Activated CD8-positive, alpha-beta memory T cell treated with anti-CD3 and anti-CD28 coated beads for 4 hours (primary cell): ENCODE results near the gene XCL2.

ENCODE experiments used
- DNase-seq, 2 donors: peaks; one replicate each; pipeline ENCODE4 v3.0.0-alpha.2; 2020; ENCODE audit warnings: low read depth in 2 of 2

Gene XCL2

GRCh38 chr1:168513656-168514404 is 30.0 kb downstream of the XCL2 start:
- DNase-seq: no peak

DNA sequence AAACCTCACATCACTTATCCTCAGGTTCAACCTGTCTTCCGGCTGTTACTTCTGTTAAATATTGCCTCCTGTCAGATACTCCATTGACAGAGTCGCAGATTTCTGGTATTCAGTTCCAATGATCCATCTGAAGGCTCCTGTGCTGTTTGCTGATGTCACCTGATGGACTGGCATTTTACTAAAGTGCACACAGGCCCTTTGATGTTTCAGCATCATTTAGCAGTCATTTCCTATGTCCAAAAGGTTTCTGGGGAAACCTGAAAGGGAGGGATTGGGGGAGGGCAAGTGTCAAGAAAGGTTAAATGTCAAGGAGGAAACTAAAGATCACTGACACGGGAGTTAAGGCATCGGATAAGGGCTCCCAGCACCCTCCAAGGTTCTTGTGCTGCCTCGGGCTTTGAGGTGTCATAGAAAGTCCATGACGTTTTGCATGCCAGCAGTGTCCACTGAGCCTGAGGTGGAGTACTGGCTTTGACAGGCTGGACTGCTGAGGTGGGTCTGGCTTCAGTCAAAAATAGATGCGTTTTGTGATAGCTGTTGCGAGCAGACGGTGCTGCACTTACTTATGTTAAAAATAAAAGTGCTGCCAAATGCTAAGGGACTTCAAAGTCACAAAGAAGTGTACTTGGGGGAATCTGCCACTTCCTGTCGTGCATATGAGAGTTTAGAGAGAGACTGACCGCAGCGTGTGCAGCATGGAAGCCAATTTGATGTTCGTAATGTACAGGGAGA is 30.8 kb downstream of the XCL2 start:
- DNase-seq: no peak

DNA sequence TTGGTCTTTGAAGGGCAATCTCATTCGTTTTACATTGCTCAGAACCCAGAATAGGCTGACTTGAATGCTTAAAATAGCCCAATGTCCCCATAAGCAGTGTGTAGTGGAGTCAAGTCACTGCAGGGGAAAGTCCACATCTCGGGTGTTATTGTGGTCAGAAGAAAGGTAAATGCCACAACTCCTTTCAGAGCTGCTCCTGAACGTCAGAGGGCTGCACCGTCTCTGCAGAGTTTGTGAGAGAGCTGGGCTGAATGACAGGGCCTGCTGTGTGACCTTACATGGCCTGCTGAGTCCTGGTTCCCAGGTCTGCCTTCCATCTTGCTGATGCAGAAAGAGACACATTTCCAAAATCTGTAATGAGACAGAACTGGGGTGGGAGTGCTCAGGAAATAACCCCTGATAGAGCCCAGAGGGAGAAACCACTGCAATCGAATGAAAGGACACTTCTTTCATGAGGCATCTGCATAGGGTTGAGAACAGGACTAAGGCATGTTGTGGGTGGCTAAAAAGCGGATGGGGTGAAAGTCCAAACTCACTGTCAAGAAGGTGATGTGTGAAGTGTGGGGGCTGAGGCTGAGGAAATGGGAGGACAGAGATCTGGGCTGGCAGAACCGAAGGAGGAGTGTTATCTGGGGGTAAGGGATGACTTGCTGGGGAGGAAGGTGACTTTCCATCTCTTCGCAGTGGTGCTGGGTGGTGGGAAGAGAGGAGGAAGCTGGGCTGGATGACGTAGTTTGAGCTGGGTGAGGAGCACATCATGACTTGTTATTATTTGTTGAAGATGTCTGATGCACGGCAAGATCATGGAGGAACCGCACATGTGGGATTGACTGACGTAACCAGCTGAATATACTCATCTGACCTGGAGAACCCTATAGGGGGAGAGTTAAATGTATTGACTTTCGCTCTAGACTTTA is 33.7 kb downstream of the XCL2 start:
- DNase-seq: no peak

DNA sequence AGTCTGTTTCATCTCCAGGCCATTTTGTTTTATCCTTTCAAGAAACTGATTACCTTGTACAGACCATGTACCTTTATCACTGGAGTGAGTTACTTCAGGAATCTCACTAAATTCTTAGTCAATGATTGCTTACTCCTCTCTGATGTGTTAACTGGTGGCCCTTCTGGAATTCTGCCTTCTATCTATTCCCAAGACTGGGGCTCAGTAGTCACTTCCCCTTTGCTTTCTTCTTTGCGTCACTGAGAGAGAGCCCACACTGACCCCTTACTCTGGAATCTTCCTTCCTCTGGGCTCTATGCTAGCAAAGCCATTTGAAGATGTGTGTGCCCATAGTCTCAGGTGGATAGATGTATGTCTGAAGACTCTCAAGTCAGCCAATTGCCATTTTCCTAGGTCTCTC is 34.6 kb downstream of the XCL2 start:
- no peak for DNase-seq

GRCh38 chr1:168507828-168508227 is 36.0 kb downstream of the XCL2 start:
- no peak for DNase-seq

- no peak for DNase-seq
Measured at GRCh38 chr1:168507231-168507630, 36.6 kb downstream of the XCL2 start.

- no peak for DNase-seq
Measured at GRCh38 chr1:168506204-168506819, 37.5 kb downstream of the XCL2 start.

GRCh38 chr1:168505006-168505405 is 38.8 kb downstream of the XCL2 start:
- no peak for DNase-seq

GRCh38 chr1:168504064-168504837 is 39.5 kb downstream of the XCL2 start:
- DNase-seq: no peak

DNA sequence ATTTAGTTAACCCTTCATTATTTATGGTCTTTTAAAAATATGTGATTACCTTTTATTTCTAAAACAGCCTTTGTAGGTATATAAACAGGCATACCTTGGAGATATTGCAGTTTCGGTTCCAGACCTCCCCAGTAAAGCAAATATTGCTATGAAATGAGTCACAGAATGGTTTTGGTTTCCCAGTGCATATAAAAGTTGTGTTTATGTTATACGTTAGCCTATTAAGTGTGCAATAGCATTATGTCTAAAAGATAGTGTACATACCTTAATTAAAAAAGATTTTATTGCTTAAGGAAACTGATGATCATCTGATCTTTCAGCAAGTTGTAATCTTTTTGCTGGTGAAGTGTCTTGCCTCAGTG is 44.1 kb downstream of the XCL2 start:
- no peak for DNase-seq

GRCh38 chr1:168498956-168499687 is 44.7 kb downstream of the XCL2 start:
- no peak for DNase-seq

- DNase-seq: no peak
Measured at GRCh38 chr1:168498159-168498631, 45.6 kb downstream of the XCL2 start.

GRCh38 chr1:168497376-168497950 is 46.3 kb downstream of the XCL2 start:
- no peak for DNase-seq

- no peak for DNase-seq
Measured at GRCh38 chr1:168491527-168492164, 52.2 kb downstream of the XCL2 start.
